Measurements from ENCODE around the gene MRPL24. TPM values are rescaled to one million over a fixed set of nuclear protein-coding genes. Genes with fewer than 3 reads are reported as not detected.

The MRPL24 gene
- total and polyA plus RNA-seq, 9 of the 15 experiments (the other 6 are each of a cell fraction or from before 2014, with no cell fraction given): 74.3 to 267 (median 113) TPM

DNA sequence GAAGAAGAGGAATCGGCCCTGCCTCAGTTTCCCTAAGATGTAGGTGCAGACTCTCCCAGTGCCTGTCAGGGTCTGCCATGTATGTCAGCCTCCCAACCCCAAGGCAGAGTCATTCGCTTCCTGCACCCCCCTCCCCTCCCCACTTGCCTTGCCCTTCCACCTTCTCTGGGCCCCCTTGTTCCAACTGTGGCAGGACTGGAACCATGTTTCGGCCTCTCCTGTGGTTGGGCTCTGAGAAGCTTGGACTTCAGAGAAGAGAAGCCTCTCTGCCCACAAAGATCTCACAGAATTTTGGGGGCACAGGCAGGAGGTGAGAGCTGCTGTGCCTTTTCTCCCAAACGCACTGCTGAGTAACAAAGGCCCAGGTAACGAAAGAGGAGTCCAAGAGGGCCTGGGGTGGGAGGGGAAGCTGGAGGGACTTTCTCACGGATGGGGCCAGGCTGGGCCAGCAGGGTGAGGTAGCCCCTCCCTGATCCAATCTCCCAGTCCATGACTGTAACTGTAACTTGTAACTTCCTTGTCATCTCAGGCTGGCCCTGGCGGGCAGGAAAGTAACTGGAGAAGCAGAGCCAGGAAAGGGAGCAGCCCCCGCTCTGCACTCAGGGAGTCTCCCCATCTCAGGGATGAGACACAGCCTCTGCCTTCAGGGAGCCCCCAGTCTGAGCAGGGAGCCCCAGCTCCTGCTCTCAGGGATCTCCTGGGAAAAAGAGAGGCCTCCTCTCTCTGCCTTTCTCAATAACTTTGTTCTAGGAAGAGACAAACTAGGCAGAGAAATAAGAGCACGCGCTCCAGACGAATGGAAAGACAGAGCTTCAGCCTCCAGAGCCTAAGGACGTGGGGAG, 46.8 kb downstream of the MRPL24 start (continued):
- TF ChIP-seq GABPB2 (CRISPR knock-in tag; conservative IDR thresholded peaks at IDR 0.05) (no peak; the same call in 1 of the 2 replicates), ZNF217 (CRISPR knock-in tag; IDR thresholded peaks at IDR 0.05) (no peak), RBFOX2 (IDR thresholded peaks at IDR 0.05; ENCODE audit: low read depth, low read length) (peak; percentile 53), PHF8 (IDR thresholded peaks at IDR 0.05; ENCODE audit: borderline replicate concordance, low read length) (peak; percentile 31; the same call in 1 of the 2 replicates), HDAC6 (IDR thresholded peaks at IDR 0.05; ENCODE audit: low read depth, low read length) (no peak), ZNF263 (CRISPR knock-in tag; IDR thresholded peaks at IDR 0.05; ENCODE audit: borderline replicate concordance) (no peak), TCF7L2 (IDR thresholded peaks at IDR 0.05; ENCODE audit: low read depth, low read length) (no peak), TOE1 (IDR thresholded peaks at IDR 0.05; ENCODE audit: borderline replicate concordance) (no peak), TOE1 (CRISPR knock-in tag; IDR thresholded peaks at IDR 0.05; ENCODE audit: borderline replicate concordance, low read depth) (no peak; the same call in 1 of the 2 replicates), GABPA (tag; conservative IDR thresholded peaks at IDR 0.05; ENCODE audit: low read depth) (peak; percentile 30; the same call in 1 of the 2 replicates), BCOR (IDR thresholded peaks at IDR 0.05) (peak; percentile 83), ARHGAP35 (IDR thresholded peaks at IDR 0.05; ENCODE audit: partially characterized antibody) (no peak), CEBPB (tag; IDR thresholded peaks at IDR 0.05) (no peak)
- TF ChIP-seq, protein P1, sequence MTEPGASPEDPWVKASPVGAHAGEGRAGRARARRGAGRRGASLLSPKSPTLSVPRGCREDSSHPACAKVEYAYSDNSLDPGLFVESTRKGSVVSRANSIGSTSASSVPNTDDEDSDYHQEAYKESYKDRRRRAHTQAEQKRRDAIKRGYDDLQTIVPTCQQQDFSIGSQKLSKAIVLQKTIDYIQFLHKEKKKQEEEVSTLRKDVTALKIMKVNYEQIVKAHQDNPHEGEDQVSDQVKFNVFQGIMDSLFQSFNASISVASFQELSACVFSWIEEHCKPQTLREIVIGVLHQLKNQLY (CRISPR knock-in tag; conservative IDR thresholded peaks at IDR 0.05): no peak
- TF ChIP-seq, protein P2, sequence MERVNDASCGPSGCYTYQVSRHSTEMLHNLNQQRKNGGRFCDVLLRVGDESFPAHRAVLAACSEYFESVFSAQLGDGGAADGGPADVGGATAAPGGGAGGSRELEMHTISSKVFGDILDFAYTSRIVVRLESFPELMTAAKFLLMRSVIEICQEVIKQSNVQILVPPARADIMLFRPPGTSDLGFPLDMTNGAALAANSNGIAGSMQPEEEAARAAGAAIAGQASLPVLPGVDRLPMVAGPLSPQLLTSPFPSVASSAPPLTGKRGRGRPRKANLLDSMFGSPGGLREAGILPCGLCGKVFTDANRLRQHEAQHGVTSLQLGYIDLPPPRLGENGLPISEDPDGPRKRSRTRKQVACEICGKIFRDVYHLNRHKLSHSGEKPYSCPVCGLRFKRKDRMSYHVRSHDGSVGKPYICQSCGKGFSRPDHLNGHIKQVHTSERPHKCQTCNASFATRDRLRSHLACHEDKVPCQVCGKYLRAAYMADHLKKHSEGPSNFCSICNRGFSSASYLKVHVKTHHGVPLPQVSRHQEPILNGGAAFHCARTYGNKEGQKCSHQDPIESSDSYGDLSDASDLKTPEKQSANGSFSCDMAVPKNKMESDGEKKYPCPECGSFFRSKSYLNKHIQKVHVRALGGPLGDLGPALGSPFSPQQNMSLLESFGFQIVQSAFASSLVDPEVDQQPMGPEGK (CRISPR knock-in tag; IDR thresholded peaks at IDR 0.05; ENCODE audit: borderline replicate concordance): no peak
- TF ChIP-seq, protein P3, sequence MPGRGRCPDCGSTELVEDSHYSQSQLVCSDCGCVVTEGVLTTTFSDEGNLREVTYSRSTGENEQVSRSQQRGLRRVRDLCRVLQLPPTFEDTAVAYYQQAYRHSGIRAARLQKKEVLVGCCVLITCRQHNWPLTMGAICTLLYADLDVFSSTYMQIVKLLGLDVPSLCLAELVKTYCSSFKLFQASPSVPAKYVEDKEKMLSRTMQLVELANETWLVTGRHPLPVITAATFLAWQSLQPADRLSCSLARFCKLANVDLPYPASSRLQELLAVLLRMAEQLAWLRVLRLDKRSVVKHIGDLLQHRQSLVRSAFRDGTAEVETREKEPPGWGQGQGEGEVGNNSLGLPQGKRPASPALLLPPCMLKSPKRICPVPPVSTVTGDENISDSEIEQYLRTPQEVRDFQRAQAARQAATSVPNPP (IDR thresholded peaks at IDR 0.05; ENCODE audit: borderline replicate concordance, insufficient read depth, insufficient read length): no peak
- TF ChIP-seq, protein P4, sequence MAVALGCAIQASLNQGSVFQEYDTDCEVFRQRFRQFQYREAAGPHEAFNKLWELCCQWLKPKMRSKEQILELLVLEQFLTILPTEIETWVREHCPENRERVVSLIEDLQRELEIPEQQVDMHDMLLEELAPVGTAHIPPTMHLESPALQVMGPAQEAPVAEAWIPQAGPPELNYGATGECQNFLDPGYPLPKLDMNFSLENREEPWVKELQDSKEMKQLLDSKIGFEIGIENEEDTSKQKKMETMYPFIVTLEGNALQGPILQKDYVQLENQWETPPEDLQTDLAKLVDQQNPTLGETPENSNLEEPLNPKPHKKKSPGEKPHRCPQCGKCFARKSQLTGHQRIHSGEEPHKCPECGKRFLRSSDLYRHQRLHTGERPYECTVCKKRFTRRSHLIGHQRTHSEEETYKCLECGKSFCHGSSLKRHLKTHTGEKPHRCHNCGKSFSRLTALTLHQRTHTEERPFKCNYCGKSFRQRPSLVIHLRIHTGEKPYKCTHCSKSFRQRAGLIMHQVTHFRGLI (CRISPR knock-in tag; IDR thresholded peaks at IDR 0.05): no peak; the same call in 1 of the 2 replicates
